Endothelial cell of umbilical vein (primary cell): Measurements from ENCODE around the gene CNTD1. TPM values are rescaled to one million over a fixed set of nuclear protein-coding genes. Genes with fewer than 3 reads are reported as not detected.

Experiments used
- BruUV-seq: library from RNA; stranded (reverse); fragments of 400-500 nt; replicated peaks from 2 replicates; lab custom pipeline; 2021; lab: Mats Ljungman, UMichigan
- CTCF ChIA-PET: fragments of 300-600, 350-600 bp; sonication (Branson Sonifier 250); formaldehyde crosslinking; loops from one replicate; lab custom pipeline; 2021; ENCODE audit warnings: antibody characterized with exemption, inconsistent platforms; lab: Charles Lee
- POLR2A ChIA-PET: fragments of 300-600, 350-600 bp; sonication (Branson Sonifier 250); formaldehyde crosslinking; loops from one replicate; lab custom pipeline; 2021; ENCODE audit warnings: antibody characterized with exemption, inconsistent platforms; lab: Charles Lee
- DNase-seq: peaks from one replicate; pipeline ENCODE4 v3.0.0-alpha.2; 2011; ENCODE audit warnings: low read depth, low spot score
- FAIRE-seq: peaks from 2 replicates; lab custom pipeline; 2011; peaks lifted over from hg19 to GRCh38; lab: Jason Lieb, UNC
- H2AFZ ChIP-seq: 2 replicates; pipeline ENCODE4 v1.6.0; 2012; ENCODE audit warnings: low read depth, low read length, control low read depth, inconsistent platforms
- H3K27ac ChIP-seq: 2 replicates; pipeline ENCODE4 v1.5.1; 2011; ENCODE audit warnings: low read depth, mild to moderate bottlenecking, control low read depth, low read length, moderate library complexity; ENCODE audit not compliant: insufficient read depth
- H3K27me3 ChIP-seq, 2 experiments: 2 replicates each; pipeline versions ENCODE4 v1.6.0 to v1.6.1; 2011; ENCODE audit warnings: low read length in 2 of 2, mixed read lengths in 1 of 2; ENCODE audit not compliant: control insufficient read depth in 2 of 2, insufficient read depth in 2 of 2
- H3K36me3 ChIP-seq, 2 experiments: 2 replicates in 1 of 2; 3 replicates in 1 of 2; pipeline ENCODE4 v1.5.1; 2011; ENCODE audit warnings: low read length in 2 of 2, mild to moderate bottlenecking in 1 of 2, moderate library complexity in 1 of 2; ENCODE audit not compliant: control insufficient read depth in 2 of 2, insufficient read depth in 2 of 2; ENCODE audit errors: extremely low read depth in 1 of 2
- H3K4me1 ChIP-seq: 3 replicates; pipeline ENCODE4 v1.5.1; 2011; ENCODE audit warnings: mild to moderate bottlenecking, low read length; ENCODE audit not compliant: control insufficient read depth, insufficient read depth; ENCODE audit errors: extremely low read depth
- H3K4me2 ChIP-seq: 2 replicates; pipeline ENCODE4 v1.6.1; 2011; ENCODE audit warnings: low read length, control low read depth, mixed read lengths; ENCODE audit not compliant: insufficient read depth
- H3K4me3 ChIP-seq, 3 experiments: fragments of 200-600 bp in 1 of 3; sonication (generic), shearing (Covaris generic) in 1 of 3; replicated peaks in 1 of 3; 2 replicates each; pipeline ENCODE4 v1.5.1; 2011 to 2016; ENCODE audit warnings: control low read depth in 3 of 3, low read length in 3 of 3, mild to moderate bottlenecking in 2 of 3, inconsistent platforms in 1 of 3, low read depth in 1 of 3, moderate library complexity in 1 of 3; ENCODE audit not compliant: insufficient read depth in 1 of 3
- H3K79me2 ChIP-seq: 2 replicates; pipeline ENCODE4 v1.6.0; 2012; ENCODE audit warnings: low read length, inconsistent platforms; ENCODE audit not compliant: control insufficient read depth, insufficient read depth
- H3K9ac ChIP-seq: replicated peaks from 2 replicates; pipeline ENCODE3; 2011; ENCODE audit warnings: low read length, control low read depth; ENCODE audit not compliant: insufficient read depth; ENCODE audit errors: extremely low read depth
- H3K9me1 ChIP-seq: replicated peaks from 3 replicates; pipeline ENCODE4 v1.6.0; 2011; ENCODE audit warnings: mild to moderate bottlenecking, low read length; ENCODE audit not compliant: control insufficient read depth, insufficient read depth; ENCODE audit errors: extremely low read depth
- H3K9me3 ChIP-seq: replicated peaks from 2 replicates; pipeline ENCODE4 v1.5.1; 2012; ENCODE audit warnings: low read length, inconsistent platforms; ENCODE audit not compliant: control insufficient read depth, insufficient read depth
- H4K20me1 ChIP-seq: replicated peaks from 2 replicates; pipeline ENCODE3; 2011; ENCODE audit warnings: mild to moderate bottlenecking, low read length; ENCODE audit not compliant: control insufficient read depth, insufficient read depth; ENCODE audit errors: extremely low read depth
- EZH2 ChIP-seq: IDR thresholded peaks from 2 replicates; pipeline ENCODE4 v1.6.1; 2012; ENCODE audit warnings: borderline replicate concordance, low read depth, mild to moderate bottlenecking, moderate library complexity, low read length, inconsistent platforms; ENCODE audit not compliant: severe bottlenecking
- FOS ChIP-seq: IDR thresholded peaks from 2 replicates; pipeline ENCODE4 v1.6.1; 2011; ENCODE audit warnings: mild to moderate bottlenecking, low read length, moderate library complexity, borderline replicate concordance; ENCODE audit not compliant: insufficient read depth
- GATA2 ChIP-seq: IDR thresholded peaks from 2 replicates; pipeline ENCODE4 v1.7.0; 2011; ENCODE audit warnings: low read depth, mild to moderate bottlenecking, moderate library complexity, mixed read lengths, low read length; ENCODE audit not compliant: insufficient read length, insufficient read depth
- JUN ChIP-seq: IDR thresholded peaks from 2 replicates; pipeline ENCODE4 v1.6.1; 2011; ENCODE audit warnings: borderline replicate concordance, low read depth; ENCODE audit not compliant: insufficient read length, insufficient read depth
- MYC ChIP-seq: IDR thresholded peaks from one replicate; pipeline ENCODE4 v1.6.1; 2011; ENCODE audit warnings: mild to moderate bottlenecking, low read depth, low read length
- POLR2A ChIP-seq: IDR thresholded peaks from 2 replicates; pipeline ENCODE4 v1.6.1; 2012; ENCODE audit warnings: low read depth, mild to moderate bottlenecking, control low read depth, low read length
- POLR2AphosphoS5 ChIP-seq: IDR thresholded peaks from 2 replicates; pipeline ENCODE4 v1.6.1; 2012; ENCODE audit warnings: low read depth, mild to moderate bottlenecking, control low read depth, low read length, moderate library complexity; ENCODE audit not compliant: insufficient read depth
- dilution Hi-C: fragments of 300-500 bp; cut with MboI; formaldehyde crosslinking; loops from one replicate; pipeline ENCODE4 v1.15.0; 2019; ENCODE audit warnings: low sequenced_read_pairs; ENCODE audit not compliant: extremely low pct_ligation_motif_present
- intact Hi-C: fragments of 100-400 bp; cut with micrococcal nuclease; formaldehyde crosslinking; loops from one replicate; pipeline ENCODE4 v1.10.0; 2022
- polyA plus RNA-seq, 4 experiments: library from polyadenylated mRNA; depleted of rRNA in 3 of 4; stranded (reverse) in 3 of 4; unstranded in 1 of 4; fragments of >200 nt; gene quantifications; 2 replicates each; pipeline versions ENCODE4 v1.2.1 to v1.2.3, GENCODE V29; 2011 to 2012; ENCODE audit warnings: missing spikeins in 1 of 4
- total RNA-seq: library from RNA; stranded (reverse); gene quantifications from 2 replicates; pipeline ENCODE4 v1.2.3, GENCODE V29; 2021
- TF ChIP-seq, protein P1 (sequence below), 2 donors: IDR thresholded peaks; 1 replicate in 1 of 2; 2 replicates in 1 of 2; pipeline ENCODE4 v1.5.1; 2011; ENCODE audit warnings: low read length in 2 of 2, mild to moderate bottlenecking in 2 of 2, moderate library complexity in 2 of 2, control low read depth in 1 of 2, inconsistent platforms in 1 of 2, low read depth in 1 of 2; ENCODE audit not compliant: insufficient read depth in 1 of 2; ENCODE audit errors: extremely low read depth in 1 of 2
- TF ChIP-seq, protein P2 (sequence below): IDR thresholded peaks from 2 replicates; pipeline ENCODE4 v1.6.1; 2011; ENCODE audit not compliant: insufficient read depth, insufficient read length

Gene CNTD1
- total and polyA plus RNA-seq, 2 donors (not counting 3 experiments of a cell fraction or from before 2014, with no cell fraction given), result not detected

DNA sequence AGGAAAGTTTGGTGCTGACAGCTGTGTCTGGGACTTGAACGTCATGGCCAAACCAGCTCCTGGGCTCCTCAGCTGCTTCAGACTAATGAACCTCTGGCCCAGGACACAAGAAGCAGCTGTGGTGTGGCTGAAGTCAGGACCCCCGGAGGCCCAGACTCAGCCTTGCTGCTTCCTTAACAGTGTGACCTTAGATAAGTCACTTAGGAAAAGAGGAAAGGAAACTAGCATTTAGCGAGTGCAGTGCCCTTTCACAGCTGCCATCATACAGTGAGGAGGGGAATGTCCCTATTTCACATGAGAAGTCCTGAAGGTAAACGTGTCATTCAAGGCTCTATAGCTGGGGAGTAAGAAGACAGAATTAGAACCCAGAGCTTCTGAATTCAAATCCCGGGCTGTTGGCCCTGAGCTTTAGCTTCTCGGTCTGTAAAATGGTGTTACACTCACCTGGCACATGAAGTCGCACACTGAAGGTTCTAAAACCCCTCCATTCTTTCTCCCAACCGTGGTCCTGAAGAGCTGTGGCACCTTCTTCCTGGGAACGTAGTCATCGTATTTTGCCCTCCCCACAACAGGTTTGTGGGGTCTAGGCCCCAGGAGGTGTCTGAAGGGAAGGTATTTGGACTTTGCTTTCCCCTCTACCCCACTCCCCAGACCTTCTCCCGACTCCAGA, 38.5 kb upstream of the CNTD1 start:
- ChIA-PET POLR2A (interaction anchor here (1.2 kb wide), 1 partner anchor 13 kb away, joined by 3 read pairs; the partner anchor contains the start of gene VPS25), CTCF (interaction anchor here (0.9 to 3.8 kb wide), 8 partner anchors 11 to 182 kb away, joined by 3 to 12 read pairs (median 4); partner anchors contain the start of genes BECN1, COA3 and VPS25)
- FAIRE-seq (peak; percentile 28), DNase-seq (peak; percentile 40)
- TF ChIP-seq POLR2A (no peak), POLR2AphosphoS5 (no peak), GATA2 (no peak), JUN (no peak), EZH2 (no peak), MYC (no peak), FOS (no peak)
- TF ChIP-seq, protein P1, sequence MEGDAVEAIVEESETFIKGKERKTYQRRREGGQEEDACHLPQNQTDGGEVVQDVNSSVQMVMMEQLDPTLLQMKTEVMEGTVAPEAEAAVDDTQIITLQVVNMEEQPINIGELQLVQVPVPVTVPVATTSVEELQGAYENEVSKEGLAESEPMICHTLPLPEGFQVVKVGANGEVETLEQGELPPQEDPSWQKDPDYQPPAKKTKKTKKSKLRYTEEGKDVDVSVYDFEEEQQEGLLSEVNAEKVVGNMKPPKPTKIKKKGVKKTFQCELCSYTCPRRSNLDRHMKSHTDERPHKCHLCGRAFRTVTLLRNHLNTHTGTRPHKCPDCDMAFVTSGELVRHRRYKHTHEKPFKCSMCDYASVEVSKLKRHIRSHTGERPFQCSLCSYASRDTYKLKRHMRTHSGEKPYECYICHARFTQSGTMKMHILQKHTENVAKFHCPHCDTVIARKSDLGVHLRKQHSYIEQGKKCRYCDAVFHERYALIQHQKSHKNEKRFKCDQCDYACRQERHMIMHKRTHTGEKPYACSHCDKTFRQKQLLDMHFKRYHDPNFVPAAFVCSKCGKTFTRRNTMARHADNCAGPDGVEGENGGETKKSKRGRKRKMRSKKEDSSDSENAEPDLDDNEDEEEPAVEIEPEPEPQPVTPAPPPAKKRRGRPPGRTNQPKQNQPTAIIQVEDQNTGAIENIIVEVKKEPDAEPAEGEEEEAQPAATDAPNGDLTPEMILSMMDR (IDR thresholded peaks at IDR 0.05; ENCODE audit: extremely low read depth in 1 of 2, insufficient read depth in 1 of 2, low read depth in 1 of 2, low read length in 2 of 2), result no peak
- TF ChIP-seq, protein P2, sequence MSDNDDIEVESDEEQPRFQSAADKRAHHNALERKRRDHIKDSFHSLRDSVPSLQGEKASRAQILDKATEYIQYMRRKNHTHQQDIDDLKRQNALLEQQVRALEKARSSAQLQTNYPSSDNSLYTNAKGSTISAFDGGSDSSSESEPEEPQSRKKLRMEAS, result no peak
- Histone ChIP-seq H3K79me2 (no peaks in the 10 kb centered on the region), H2AFZ (no peak overlapping the region), H3K4me1 (peaks cover 39% of the 10 kb centered on the region), H3K27me3 (peaks cover 0 to 3% of the 10 kb centered on the region in 2 experiments), H3K9me3 (no peaks in the 10 kb centered on the region), H3K27ac (no peak overlapping the region), H3K36me3 (no peaks in the 10 kb centered on the region), H3K9ac (no peak overlapping the region), H3K9me1 (no peaks in the 10 kb centered on the region), H3K4me3 (peak overlapping the region in 1 of 3 experiments; percentile 67), H4K20me1 (no peaks in the 10 kb centered on the region), H3K4me2 (peak overlapping the region; percentile 5)
- BruUV-seq, result no TSS peak
- intact Hi-C loops, result no loop called here
- dilution Hi-C loops, result no loop called here
